Measurements from ENCODE around the gene IQSEC3.

The IQSEC3 gene

DNA sequence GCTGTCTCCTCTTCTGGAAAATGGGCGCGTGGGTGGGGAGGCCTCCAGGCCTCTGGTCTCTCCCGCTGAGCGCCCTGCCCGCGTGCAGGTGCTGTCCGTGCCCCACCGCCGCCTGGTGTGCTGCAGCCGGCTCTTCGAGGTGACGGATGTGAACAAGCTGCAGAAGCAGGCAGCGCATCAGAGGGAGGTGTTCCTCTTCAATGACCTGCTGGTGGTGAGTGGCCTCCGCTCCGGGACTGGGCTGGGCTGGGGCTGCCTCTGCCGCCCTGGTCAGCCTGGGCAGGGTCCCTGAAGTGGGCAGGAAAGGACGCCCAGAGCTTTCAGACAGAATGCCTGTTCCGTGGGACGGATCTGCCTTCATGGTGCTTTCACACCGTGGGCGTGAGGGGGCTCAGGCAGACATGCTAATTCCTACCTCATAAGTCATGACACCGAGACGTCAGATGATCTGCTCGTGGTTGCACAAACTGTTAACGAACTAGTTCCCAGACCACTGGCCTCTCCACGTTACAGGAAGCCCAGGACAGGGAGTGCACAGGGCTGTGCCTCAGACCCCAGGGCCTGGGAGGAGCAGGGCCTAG lies 96.9 kb downstream of the IQSEC3 start:
- DNase-seq (ENCODE audit: low read depth in 2 of 2), result no peak

DNA sequence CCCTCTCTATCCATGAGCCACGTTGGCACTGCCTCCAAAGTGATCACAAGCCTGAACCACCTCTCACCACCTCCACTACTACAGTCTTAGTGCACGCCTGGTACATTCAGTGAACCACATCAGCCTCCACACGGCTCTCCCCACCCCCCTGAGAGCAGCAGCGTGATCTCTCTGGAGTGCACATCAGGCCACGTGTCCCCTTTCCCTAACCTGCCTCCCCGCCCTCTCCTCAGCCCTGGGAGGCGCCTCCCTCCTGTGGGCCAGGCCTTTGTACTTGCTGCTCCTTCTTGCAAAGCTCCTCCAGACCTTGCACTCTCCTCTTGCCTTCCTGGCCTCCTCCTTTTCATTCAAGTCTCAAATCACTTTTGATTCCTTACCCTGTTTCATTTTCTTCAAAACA lies 97.6 kb downstream of the IQSEC3 start:
- DNase-seq (ENCODE audit: low read depth in 2 of 2), result no peak

DNA sequence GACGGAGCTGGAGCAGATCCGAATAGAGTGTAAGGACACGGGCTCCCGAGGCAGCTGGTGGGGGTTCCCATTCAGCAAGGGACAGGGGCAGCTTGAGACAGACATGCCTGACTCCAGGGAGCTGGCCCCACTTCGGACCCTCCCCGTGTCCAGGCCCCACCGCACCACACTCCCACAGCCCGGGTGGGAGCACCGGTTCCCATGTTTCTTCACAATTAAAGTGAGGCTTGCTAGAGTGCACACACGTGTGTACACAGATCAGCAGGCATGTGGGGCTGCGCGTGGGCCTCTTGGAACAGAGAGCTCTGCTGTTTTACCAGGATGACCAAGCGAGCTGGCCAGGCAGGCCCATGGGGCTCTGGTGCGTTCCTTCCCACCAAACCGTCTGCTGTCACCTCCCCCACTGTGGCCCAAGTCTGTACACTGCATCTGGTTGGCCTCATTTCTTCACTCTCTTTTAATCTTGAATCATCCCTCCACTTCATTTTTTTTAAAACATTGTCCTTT lies 99.3 kb downstream of the IQSEC3 start:
- DNase-seq (ENCODE audit: low read depth in 2 of 2), result no peak

DNA sequence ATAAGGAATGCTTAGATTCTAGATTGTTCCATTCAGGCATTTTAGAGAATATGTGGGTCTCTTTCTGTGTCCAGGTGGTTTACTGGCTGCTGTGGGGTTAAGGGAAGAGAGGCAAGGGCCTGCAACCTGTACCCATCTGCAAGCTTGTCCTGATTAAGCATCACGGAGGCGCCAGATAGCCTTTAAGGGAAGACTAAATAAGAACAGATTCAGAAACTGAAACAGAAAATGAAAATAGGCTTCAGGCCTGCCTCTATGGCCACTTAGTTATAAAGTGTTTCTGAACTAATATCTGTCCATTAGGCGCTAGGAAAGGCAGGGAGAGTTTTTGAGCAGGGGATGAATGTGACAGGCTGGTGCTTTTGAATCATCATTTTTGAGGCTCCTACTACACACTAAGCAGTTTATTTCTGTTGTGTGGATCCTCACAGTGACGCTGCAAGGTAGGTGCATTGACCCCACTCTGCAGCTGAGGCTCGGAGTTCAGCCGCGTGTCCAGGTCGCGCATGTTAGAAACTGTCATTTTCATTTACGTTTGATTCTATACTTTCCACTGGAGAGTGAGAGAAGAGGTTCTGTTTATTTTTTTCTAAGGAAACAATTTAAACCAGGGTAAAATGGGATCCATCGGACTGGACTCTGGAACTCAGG lies 100.0 kb downstream of the IQSEC3 start:
- DNase-seq (ENCODE audit: low read depth in 2 of 2), result no peak

DNA sequence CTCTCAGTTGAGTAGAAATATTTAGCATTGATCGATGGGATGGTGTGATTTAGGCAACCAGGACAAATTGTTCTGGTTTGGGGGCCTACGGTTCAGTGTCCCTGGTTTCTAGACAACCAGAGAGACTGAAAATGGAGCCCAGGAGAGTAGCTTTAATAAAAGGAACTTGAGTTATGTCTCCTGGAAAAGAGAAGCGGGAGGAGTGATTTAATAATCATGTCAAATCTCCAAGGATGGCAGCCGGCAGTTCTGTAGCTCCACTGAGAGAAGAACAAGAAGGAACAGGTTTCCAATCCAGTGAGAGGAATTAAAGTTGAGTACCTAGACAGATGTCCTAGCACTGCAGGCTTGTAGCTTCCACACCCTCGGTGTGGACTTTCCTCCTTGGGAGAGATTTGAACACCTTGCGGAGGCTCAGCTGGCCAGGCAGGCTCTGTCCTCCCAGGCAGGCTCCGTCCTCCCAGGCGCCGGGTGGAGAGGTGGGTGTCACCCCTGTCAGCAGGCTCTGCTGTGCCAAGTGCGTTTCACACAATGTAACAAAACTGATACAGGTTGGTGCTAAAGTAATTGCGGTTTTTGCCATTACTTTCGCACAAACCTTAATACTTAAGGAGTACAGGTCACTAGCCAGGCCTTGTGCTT lies 101.5 kb downstream of the IQSEC3 start:
- no peak for DNase-seq (ENCODE audit: low read depth in 2 of 2)

DNA sequence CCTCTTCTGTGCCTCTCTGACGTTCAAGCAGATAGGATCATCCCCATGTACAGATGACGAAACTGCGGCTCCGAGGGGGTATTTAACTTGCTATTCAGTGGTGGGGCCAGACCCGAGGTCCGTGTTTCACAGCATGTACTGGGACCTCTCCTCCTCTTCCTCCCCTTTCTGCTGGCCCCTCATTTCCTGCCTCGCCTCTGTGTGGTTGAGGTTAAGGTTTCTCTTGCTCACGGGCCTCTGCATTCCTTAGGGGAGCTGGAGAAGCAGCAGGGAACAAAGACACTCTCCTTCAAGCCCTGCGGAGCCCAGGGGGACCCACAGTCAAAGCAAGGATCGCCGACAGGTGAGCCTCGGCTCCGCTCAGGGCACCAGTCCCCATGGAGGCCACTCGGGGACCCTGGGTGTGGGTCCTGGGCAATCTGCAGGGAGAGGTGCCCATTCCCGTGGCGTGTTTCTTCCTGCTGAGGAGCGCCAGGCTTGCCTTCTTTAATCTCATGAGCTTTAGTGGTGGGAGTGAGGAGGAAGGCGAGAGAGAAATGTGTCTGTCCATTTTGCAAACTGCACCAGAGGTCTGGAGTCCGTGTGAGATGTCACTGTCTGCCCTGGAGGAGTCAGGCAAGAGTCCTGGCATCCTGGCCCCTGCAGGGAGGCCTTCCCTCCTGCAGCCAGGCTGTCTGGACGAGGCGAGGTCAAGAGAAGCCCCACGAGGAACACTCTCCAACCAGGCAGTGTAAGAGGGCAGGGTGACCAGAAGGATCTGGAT lies 102.4 kb downstream of the IQSEC3 start:
- peak; percentile 18 to 32 for DNase-seq (ENCODE audit: low read depth in 2 of 2)

DNA sequence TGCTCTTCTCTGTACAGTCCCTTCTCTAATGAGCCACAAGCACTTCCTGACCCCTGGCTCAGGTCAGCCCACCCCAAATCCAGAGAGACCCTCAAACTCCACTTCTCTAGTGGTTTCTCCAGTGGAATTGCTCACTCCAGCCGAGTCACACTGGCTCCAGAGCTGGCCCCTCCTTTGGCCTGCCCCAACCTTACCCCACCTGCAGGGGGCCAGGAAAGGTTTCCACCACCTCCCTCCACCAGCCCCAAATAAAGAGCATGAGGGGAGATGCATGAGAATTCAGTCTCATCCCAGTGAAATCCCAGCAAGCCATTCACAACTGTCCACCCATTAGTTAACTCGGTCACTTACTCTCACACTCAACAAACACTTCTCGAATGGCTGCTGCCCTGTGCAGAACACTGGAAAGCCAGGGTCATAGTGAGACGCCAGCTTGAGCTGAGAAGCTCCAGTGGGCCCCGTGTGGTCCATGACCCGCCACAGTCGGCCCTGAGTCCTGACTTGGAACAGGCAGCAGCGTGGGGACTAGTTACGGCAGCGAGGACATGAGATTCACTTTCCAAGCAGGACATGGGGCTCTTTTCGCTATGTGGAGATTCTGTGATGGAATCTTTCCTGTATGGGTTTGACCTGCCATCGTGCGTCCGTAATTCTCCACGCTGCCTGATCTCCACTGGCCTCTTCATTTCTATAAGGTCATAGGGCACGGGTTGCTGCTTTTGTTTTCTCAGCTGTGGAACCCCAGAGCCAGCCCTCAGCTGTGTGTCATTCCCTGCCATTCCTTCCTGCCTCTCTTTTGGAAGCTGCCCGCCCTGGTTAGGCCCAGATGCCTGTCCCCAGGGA lies 103.2 kb downstream of the IQSEC3 start:
- no peak for DNase-seq (ENCODE audit: low read depth in 2 of 2)

DNA sequence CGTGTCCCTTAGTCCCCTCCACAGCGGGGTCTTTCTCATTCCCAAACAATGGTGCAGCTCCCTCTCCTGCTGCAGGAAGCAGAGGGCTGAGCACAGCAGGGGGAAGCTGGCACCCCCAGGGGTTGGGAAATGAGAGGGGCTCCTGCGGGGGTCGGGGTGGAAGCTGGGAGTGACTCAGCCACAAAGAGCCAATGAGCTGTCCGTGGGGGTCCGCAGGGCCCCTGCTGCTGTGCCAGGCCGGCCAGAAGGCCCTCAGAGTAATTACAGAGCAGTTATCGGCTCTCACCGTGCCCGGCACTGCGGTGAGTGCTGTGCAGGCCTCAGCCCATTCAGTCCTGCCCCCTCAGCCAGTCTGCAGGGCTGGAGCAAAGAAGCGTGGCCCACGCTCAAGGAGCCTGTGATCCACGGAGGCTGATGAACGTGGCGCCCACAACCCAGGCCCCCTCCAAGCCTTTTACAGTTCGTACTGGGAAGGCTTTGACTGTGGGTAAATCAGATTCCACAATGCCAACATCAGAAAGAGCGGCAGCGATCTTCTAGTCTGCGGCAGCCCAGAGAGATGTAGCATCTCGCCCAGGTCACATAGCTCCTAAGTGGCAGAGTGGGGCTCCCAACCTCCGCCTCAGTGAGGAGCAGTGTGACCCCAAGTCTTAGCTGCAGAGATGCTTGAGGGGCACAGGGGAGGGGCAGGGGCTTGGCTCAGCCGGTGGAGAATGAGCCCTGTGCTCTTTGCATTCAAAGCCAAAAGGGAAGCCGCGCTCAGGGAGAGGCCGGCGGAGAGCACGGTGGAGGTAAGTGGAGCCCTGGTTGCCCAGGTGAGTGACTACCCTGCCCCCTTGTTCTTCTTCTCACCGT lies 104.0 kb downstream of the IQSEC3 start:
- no peak for DNase-seq (ENCODE audit: low read depth in 2 of 2)

DNA sequence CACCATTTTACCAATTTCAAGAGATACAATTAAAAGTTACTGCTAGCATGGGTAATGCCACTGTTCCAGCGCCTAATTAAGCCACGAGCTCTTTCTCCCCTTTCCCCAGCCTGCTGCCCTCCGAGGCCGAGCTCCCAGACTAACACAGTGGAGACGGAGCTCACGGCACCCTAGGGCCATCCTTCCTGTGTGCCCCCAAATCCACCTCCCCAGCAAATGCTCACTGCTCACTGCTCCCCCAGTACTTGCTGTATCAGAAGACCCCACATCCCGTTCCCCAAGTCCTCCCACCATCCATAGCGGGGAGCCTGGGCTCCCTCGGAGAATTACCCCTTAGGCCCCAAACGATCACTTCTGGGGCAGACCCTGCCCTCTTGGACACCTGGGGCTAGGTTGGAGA lies 104.7 kb downstream of the IQSEC3 start:
- DNase-seq (ENCODE audit: low read depth in 2 of 2), result no peak

DNA sequence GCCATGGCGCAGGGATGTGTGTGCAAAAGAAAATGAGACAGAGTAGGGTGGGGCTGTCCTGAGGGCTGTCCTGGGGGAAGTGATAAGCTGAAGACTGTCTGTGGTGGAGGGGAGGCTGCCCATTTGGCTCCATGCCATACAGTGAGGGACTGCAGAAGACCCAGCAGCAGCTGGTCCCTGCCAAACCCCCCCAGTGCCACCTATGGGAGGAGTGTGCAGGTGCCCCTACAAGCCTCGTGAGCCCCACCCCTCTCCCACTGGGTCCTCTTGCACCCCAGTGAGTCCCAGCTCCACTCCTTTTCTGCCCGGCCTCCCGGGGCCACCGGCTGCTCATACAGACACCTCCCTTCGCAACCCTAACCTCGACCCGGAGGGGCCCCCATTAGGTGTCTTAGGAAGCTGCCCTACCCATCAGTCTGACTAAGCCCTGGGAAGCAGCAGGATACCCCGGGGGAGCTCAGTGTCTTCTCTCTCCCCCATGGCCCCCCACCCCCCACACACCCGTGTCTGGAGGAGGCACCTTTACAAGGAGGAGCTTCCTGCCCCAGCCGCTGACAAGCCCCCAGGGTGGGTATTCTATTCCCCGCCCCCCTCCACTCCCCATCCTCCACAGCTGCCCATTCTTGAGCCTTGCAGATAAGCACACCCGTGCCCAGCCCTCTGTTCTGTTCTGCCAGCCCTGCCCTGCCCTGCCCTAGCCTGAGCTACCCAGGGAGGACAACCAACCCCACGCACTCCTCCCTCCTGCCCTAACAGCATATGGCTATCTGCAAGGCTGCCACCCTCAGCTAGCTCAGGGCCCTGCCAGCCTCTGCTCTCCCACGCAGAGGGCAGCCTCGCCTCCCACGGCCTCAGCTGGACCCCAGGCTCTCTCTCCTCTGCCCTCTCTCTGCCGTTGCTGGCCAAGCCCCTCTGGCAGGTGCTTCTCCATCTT lies 105.4 kb downstream of the IQSEC3 start:
- DNase-seq (ENCODE audit: low read depth in 2 of 2), result no peak

DNA sequence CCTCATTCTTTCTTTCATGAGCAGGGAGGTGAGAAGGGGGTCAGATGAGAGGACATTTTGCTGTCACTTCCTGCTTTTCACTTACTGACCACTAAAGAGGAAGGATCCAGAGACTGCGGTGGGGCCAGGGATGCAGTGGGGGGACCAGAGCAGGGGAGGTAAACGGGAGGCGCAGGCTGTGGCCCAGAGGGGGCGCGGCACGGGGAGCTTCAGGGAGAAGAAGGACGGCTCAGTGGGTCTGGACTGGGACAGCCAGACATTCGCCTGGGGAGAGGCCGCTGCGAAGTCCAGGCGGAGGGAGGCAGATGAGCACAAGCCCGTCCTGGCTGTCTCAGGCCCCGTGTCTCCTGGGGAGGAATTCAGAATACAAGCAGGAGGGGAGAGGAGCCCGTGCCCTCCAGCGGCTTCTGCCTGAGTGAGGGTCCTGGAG lies 106.2 kb downstream of the IQSEC3 start:
- no peak for DNase-seq (ENCODE audit: low read depth in 2 of 2)

DNA sequence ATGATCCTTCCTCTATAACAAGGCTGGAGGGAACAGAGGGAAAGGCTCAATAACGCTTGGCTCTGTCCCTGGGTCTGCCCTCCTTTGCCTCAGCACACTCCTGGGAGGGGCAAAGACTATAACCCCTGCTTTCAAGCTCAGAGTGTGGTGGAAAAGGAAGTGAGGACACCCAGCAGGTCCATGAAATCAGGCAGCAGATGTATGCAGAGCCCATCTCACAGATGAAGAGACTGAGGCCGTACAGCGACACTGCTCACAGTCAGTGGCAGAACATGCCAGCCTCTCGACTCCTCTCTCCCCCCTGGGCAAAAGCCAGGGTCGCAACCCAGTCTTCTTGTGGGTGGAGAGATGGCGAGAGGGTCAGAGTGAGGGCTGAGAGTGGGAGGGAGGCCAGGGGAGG lies 107.6 kb downstream of the IQSEC3 start:
- DNase-seq (ENCODE audit: low read depth in 2 of 2), result no peak

DNA sequence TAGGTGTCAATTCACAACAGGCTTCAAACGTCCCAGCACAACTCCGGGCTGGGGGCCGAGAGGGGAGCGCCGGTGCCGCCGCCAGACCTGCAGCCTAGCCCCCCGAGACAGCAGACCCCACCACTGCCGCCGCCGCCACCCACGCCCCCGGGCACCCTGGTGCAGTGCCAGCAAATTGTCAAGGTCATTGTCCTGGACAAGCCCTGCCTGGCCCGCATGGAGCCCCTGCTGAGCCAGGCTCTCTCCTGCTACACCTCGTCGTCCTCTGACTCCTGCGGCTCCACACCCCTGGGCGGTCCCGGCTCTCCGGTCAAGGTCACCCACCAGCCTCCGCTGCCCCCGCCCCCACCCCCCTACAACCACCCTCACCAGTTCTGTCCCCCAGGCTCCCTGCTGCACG lies 108.0 kb downstream of the IQSEC3 start:
- no peak for DNase-seq (ENCODE audit: low read depth in 2 of 2)

DNA sequence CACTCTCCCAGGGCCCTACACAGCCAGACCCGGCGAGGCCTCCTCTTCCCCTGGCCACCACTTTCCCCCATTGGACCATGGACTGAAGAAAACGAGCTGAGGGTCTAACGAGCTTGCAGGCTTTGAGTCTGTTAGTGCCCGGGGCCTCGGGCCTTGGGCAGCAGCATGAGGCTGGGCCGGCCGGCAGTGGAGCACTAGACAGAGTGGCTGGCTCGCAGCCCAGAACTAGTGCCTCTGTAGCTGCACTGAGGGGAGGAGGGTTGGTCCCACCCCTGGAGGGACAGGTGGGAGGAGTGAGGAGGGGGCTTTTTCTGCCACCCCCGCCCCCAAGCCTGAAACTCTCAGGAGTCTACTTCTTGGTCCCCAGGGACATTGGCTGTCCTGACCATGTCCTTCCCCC lies 108.7 kb downstream of the IQSEC3 start:
- DNase-seq (ENCODE audit: low read depth in 2 of 2), result no peak

DNA sequence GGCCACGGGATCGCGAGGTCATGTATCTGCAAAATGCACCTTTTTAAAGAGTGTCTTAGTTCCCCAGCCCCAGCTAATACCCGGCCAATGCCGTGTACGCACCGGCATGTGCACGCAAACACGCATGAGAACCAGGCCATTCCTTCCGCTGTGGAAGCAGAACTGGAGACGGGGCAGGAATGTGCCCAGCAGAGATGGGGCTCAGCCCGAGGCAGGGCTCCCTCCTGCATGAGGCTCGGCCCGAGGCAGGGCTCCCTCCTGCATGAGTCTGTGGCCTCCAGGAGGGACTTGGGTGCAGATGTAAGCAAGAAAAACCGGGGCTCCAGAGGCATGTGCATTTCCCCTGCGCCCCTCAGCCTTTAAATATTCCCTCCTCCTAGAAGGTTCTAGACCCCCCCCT lies 109.2 kb downstream of the IQSEC3 start:
- DNase-seq (ENCODE audit: low read depth in 2 of 2), result no peak

DNA sequence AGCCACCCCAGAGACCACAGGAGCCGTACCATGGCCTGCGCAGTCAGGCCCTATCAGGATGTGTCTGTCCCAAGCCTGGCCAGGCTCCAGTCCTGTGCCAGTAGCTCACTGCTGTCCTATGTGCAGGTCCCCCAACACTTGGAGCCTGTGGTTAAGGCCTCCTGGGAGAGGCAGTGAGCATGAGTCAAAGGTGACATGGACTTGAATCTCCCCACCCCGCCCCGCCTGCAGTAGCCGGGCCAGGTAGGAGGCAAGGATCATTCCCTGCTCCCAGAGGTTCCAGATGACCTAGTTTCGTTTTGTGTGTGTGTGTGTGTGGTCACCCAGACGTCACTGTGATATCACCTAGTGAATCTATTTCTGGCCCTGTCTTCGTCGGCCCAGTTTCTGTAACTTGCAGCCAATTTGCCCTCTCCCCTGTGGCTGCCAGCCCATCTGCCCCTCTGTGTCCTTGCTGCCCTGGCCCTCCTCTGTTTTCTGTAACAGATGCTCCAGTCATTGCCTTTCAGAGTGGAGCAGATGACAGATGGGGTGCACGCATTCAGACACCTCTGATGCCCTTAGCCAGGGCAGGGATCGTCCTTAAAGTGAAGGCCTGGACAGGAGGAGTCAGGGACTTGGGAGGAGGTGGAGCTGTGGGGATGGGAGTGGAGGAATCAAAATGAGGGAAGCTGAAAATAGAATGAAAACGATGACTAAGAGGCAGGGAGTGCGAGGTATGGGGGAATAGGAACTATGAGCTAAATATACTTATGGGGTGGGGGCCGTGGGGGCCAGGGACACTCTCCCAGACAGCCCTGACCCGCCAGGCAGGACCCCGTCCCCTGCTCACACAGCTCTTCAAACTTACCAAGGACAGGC lies 110.0 kb downstream of the IQSEC3 start:
- DNase-seq (ENCODE audit: low read depth in 2 of 2), result peak; percentile 25 to 33

DNA sequence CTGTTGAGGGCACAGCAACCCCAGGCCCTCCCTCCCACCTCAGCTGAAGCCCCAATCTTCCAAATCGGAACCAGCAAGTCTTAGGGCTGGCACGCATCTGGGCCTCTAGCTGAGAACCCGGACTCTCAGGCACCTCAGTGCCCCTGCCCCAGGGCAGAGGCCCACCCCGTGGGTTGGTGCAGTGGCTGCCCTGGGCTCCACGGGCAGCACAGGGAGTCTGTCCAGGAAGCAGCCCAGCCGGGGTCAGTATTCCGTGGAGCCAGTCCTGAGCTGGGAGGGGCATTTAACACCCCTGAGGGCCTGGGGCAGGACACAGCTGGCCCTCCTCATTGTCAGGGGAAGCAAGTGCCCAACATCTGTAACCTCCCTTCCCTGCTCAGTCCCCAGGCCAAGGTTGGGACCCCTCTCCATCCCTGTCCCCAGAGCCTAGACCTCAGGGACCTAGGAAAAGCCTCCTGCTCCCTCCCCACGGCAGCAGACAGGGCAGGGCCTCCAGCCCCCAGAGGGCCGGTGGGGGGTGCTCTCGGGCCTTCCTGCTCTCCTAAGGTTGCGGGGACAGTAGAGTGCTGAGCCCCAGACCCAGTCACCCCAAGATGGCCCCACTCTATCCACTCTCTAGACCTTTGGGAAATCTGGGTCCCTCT lies 110.9 kb downstream of the IQSEC3 start:
- no peak for DNase-seq (ENCODE audit: low read depth in 2 of 2)
